GM18526 (cell line): ENCODE results near the gene DHX9.

Source experiments
- POLR2A ChIP-seq: IDR thresholded peaks from 3 replicates; pipeline ENCODE4 v1.6.1; 2011; ENCODE audit not compliant: insufficient read length; ENCODE audit errors: extremely low read depth

DHX9 gene

GRCh38 chr1:182910143-182910542 is 71.0 kb downstream of the DHX9 start:
- no peak for TF ChIP-seq POLR2A

GRCh38 chr1:182913401-182913800 is 74.3 kb downstream of the DHX9 start:
- TF ChIP-seq POLR2A: no peak

GRCh38 chr1:182917378-182917777 is 78.2 kb downstream of the DHX9 start:
- TF ChIP-seq POLR2A: no peak

GRCh38 chr1:182925661-182926060 is 86.5 kb downstream of the DHX9 start:
- TF ChIP-seq POLR2A: no peak

- no peak for TF ChIP-seq POLR2A
Measured at GRCh38 chr1:182927693-182928433, 88.7 kb downstream of the DHX9 start.

GRCh38 chr1:182930985-182931384 is 91.8 kb downstream of the DHX9 start:
- TF ChIP-seq POLR2A: no peak

GRCh38 chr1:182935716-182936115 is 96.6 kb downstream of the DHX9 start:
- no peak for TF ChIP-seq POLR2A
